ENCODE data around the gene NOP58.
"Not testable (repeated sequence)": the region's sequence is repeated elsewhere in the genome, so short reads cannot be mapped to it uniquely, and the experiment has no call there.

Gene NOP58

DNA sequence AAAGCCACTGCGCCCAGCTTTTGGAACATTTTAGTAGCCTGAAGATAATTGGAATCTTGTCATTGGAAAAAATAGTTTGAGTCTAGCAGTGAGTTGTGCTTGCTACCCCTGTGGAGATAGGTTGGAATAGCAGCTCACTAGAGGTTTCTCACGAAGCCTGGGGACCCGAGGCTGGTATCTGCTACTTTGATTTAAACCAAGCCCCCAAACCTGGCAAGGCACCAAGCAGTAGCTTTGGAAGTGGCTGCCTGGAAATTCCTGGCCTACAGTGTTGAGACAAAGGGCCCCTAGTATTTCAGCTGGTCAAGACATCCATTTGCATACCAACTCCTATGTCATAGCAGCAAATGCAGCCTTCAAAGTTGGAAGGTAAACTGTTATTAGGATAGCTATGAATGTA is 42.1 kb downstream of the NOP58 start:
- no peak for DNase-seq (ENCODE audit: low read depth in 2 of 2)

DNA sequence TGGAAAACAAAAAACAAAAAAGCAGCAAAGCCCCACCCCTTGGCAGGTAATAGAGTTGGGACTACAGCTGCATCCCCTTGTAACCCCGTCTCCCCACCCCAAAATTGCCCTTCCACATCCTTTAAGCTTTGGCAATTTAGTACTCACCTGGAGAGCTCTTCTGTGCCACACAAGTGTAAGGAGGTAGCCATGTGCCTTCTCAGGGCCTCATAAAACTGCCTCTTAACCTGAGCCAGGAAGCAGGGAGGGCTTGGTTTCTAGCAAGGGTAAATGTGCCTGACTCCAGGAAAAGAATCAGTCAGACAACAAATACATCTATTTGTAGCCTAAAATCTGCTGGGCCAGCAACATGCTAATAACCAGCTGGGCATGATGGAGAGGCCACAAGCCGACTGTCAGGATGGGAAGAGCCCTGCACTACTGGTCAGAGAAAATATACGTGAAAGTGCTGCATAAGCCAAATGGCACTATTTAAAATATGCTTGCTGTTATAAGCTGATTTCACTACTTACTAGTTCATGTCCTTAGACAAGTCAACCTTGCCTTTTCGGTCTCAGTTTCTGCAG is 46.3 kb downstream of the NOP58 start:
- DNase-seq (ENCODE audit: low read depth in 2 of 2) = no peak

DNA sequence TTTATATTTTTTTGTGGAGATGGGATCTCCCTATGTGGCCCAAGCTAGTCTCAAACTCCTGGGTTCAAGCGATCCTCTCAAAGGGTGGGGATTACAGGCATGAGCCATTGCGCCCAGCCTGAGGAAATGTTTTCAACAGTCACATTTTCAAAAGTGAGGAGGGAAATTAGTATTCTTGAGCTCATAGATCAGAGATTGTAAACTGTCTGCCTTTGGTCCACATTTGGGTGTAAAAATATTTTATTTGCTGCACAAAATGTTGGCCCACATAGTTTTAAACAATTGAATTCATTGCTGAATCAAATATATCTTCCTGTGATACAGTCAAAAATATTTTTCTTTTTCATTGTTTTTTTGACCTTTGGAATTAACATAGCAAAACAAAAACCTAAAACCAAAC is 48.6 kb downstream of the NOP58 start:
- no peak for DNase-seq (ENCODE audit: low read depth in 2 of 2)

DNA sequence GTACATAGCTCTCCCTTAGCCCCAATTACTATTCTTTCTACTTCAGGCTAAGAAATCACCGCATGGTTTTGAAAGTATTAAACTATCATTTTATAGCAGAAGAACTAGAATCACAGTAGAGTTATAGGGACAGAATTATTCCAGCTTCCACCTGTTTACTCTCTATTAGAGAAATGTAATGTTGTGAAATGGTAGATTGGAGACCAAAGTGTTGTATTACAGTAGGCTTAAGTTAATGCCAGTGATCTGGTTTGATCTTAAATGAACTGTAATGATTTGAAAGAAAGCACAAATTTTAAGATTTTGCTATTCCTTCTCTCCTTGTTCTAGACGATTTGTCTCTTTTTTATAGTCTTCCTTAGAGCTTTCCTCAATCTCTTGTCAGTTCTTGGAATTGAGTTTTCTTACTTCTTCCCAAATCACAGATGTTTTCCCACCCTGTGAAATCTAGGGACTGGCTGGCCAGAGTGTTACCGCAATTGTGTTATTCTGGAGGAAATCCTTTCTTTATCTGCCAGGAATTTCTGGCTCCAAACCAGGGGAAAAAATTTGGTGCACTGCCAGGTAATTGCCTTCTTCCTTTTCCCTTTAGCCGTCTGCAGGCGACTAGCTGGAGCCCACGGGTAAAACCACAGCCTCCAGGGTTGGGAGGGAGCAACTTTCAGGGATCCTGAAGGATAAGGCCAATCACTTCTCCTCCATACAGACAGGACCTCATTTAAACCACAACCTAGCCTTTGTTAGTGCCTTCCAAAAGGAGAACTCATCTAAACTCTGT is 51.7 kb downstream of the NOP58 start:
- no peak for DNase-seq (ENCODE audit: low read depth in 2 of 2)

DNA sequence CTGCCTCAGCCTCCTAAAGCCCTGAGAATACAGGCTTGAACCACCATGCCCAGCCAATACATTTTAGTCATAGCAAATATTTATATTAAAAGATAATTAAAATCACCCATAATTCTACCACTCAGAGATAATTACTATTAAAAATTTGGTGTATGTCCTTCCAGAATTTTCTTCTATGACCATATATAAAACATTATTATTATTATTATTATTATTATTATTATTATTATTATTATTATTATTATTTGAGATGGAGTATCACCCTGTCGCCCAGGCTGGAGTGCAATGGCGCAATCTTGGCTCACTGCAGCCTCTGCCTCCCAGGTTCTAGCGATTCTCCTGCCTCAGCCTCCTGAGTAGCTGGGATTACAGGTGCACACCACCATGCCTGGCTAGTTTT is 54.8 kb downstream of the NOP58 start:
- DNase-seq (ENCODE audit: low read depth in 2 of 2) = not testable (repeated sequence)

DNA sequence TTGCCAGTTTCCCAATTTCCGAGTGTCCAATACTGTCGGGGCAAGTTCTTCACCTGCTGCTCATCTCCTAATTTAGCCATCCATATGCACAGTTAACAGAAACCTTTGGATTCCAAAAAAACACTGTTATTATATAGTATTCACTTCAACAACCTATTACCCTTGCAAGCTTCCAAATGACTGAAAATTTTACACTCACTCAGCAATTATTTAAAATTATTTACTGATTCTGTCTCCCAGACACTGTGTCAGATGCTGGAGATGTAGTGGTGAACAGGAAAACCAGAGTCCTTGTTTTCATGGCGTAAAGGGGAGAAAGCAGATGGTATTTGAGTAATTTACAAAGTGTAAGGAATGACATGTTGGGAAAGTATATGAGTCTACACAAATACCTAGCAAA is 56.9 kb downstream of the NOP58 start:
- no peak for DNase-seq (ENCODE audit: low read depth in 2 of 2)

DNA sequence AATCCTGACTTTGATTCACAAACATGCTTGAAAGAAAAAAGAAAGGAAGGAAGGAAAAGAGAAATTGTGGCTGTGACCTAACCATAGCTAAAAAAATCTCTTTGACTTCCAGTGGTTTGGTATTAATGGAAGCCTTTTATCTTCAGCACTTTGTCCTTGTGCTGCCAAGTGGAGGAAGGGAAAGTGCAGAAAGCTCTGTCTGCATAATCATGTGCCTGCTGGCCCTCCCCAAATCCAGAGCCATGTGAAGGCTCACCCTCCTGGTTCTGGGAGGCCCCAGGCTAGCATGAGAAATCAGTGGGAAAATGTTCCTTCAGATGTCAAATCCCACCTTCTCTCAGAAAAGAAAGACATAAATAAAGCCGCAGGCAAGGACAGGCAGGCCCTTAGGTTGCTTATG is 62.3 kb downstream of the NOP58 start:
- no peak for DNase-seq (ENCODE audit: low read depth in 2 of 2)

DNA sequence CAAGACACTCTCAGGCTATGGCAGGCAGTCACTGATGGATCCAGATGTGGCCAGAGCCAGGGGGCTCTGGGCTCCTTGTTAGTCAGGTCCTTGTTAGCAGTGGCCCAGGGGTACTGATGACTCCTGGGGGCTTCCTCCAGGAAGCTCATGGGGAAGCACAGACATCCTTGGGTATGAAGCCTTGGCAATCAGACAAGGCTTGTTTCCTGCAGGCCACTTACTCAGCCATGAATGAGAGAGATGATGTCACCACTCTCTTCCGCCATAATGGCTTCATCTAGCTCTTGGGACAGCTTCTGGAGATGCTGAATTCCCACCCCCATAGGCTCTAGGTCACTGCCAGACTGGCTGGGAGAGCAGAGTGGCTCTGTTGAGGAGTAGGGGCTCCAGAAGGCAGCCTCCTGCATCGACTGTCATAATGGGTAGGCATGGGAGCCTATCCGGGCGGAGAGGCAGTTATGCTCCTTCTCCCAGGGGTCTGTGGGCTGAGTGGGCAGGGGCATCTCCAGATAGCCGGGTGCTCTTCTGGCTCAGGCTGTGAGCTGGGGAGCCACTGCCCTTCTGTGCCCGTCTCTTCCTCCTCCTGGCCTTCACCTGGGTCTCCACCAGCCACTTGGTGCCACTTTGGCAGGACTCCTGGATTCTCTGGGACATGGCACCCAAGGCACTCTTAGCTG is 70.4 kb downstream of the NOP58 start:
- no peak for DNase-seq (ENCODE audit: low read depth in 2 of 2)

DNA sequence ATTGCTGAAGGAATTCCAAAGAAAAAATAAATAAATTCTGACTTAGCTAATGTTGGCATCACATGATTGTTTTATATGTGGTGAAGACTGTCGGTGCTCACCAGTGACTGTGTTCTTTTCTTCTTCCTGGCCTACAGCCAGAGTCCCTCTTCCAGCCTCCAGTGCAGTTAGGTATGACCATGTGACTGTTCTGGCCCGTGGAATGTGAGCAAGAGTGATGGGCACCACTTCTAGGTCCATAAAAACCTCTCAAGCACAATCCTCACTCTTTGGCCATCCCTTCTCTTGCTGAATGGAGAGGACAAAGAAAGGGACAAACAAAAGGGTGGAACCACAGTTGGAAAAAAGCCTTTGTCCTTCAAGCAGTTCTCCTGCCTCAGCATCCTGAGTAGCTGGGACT is 71.6 kb downstream of the NOP58 start:
- DNase-seq (ENCODE audit: low read depth in 2 of 2) = no peak

DNA sequence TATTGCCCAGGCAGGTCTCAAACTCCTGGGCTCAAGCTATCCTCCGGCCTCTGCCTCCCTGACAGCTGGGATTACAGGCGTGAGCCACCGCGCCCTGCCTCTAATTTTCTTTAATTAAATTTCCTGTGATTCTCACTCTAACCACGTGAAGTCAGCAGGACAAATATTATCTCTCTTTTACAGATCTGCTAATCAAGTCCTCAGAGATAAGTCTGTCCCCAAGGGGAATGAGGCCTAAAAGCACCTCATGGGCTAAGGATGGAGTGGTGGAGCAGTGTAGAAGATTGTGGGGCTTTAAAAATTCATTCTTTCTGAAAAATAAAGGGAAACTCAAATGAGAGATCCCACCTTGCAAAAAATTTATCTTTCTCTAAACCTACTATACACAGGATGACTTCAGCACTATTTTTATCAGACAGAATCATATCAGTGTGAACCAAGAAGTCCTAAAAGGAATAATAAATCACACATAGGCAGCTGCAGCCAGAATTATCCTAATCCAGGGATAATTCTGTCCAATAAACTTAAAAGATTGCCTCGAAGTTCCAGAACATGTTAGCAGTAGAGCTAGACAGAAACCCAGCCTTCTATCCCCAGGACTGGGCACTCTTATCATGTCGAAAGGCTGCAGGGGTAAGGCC is 72.3 kb downstream of the NOP58 start:
- DNase-seq (ENCODE audit: low read depth in 2 of 2) = no peak

DNA sequence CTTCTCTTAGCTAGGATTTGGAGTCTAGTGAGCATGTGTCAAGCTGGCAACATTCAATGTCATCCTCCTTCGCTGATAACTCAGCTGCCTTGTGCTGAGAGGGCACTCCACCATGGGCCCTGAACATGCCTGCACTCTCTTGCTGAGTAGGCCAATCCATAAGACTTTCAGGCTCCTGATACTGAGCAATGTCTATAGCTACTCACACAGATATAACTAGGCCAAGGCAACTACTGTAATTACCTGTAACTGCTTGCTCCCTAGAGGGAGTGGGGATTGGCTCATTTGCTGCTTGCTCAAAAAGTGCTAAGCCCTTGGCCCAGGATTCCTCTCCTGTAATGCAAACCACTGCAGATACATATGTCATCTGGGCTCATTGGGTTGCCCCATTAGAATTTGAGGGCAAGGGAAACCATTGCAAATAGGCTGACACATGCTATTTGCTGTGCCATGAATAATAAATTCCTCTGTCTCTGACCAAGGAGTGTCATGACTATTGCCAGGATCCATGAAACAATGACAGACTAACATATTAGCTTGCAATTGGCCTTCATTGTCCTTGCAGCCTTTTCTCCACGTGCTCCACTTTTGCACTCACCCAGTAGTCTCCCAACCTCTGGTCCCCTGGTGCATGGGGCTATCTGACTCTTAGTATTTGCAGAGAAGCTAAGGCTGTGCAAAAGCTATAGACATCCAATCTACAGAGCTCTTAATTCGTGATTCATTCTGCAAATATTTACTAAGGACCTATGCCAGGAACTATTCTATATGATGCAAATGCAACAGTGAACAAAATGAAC is 73.7 kb downstream of the NOP58 start:
- DNase-seq (ENCODE audit: low read depth in 2 of 2) = no peak

DNA sequence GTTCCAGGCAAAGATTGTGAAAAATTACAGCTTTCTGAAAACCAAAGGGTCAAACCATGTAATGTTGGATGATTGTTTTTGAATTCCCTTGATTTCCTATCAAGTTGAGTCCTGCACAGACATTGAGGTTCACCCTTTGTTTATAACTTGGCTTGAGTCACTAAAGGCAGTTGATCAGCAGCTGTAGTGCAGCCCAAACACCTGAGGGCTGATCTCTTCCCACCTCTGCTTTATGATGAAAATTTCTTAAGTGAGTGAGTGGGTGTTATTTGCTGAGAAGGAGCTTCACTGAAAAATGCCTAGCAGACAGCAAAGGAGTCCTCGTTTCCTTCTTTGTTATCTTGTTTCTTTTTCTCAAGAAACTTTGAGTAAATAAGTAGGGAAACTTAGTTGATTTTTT is 78.6 kb downstream of the NOP58 start:
- no peak for DNase-seq (ENCODE audit: low read depth in 2 of 2)

DNA sequence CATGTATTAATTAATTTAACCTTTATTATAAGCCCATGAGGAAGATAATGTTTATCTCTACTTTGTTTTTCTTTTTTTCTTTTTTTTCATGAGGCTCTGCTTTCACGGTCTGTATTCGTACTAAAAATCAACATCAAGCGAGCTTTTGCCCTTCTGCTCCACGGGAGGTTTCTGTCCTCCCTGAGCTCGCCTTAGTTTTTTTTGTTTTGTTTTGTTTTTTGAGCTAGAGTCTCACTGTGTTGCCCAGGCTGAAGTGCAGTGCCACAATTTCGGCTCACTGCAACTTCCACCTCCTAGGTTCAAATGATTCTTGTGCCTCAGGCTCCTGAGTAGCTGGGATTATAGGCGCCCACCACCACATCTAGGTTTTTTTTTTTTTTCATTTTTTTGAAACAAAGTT is 80.6 kb downstream of the NOP58 start:
- DNase-seq (ENCODE audit: low read depth in 2 of 2) = no peak
